ENCODE data around the gene CARD6. TPM values are rescaled to one million over a fixed set of nuclear protein-coding genes. Genes with fewer than 3 reads are reported as not detected.

Gene CARD6
- total and polyA plus RNA-seq, 2 of the 8 experiments (the other 6 are each of a cell fraction or from before 2014, with no cell fraction given), result 0.41 to 0.50 TPM

DNA sequence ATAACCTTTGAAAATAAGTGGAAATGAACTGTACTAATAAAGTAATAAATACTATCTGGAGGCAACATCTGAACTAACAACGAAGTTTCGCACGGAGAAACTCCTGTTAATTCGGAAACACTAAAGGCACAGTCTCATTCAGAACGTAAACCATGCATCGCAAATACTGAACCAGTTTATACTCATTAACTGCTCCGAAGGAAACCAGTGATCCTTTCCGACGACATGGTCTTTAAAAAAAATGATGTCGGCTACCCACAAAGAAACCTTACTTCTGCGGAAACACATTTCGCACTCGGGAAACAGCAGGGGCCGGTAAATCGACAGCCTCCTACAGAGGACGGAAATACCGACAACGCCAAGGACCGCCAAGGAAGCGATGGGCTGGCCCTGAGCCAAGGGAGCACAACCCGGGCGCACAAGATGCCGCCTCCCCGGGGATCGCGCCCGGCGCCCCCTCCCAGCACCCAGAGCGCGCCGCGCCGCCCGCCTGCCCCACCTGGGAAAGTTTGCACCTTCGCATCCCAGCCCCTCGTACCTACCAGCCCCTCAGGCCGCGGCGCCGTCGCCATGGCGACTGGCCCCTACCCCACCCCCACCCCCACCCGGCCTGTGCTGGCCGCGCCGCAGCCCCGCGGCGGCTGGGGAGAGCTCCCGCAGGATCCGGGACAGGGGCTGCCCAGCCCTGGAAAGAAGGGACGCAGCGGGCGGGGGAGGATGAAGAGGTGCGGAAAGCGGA is 43.7 kb upstream of the CARD6 start:
- Histone ChIP-seq H3K4me3 (ENCODE audit: extremely low read depth in 1 of 4, insufficient read depth in 2 of 4, low read depth in 3 of 4, low read length in 4 of 4) (peak overlapping the region; percentile 68 to 98 (median 92)), H2BK120ac (replicated peaks; ENCODE audit: low read depth, low read length) (no peak overlapping the region), H2AFZ (ENCODE audit: low read length) (peak overlapping the region; percentile 90), H3K23me2 (ENCODE audit: low read depth, low read length) (no peaks in the 10 kb centered on the region; the same call in 1 of the 2 replicates), H3K9ac (replicated peaks in 1 of 4; ENCODE audit: extremely low read depth in 1 of 4, low read depth in 3 of 4, low read length in 3 of 4) (peak overlapping the region; percentile 86 to 98 (median 96)), H3K18ac (ENCODE audit: extremely low read depth, low read length) (peak overlapping the region; percentile 95; the same call in 1 of the 2 replicates), H2BK15ac (ENCODE audit: low read length) (no peak overlapping the region), H2BK20ac (ENCODE audit: low read length) (no peak overlapping the region), H3K56ac (replicated peaks; ENCODE audit: insufficient read length, low read depth, low read length) (peak overlapping the region; percentile 90), H3K23ac (ENCODE audit: insufficient read length) (no peak overlapping the region), H4K91ac (replicated peaks; ENCODE audit: insufficient read length, low read length) (peak overlapping the region; percentile 97), H3K79me2 (ENCODE audit: control insufficient read depth in 1 of 2, insufficient read depth in 2 of 2, low read length in 2 of 2) (peaks cover 25 to 52% of the 10 kb centered on the region in 2 experiments), H4K5ac (ENCODE audit: insufficient read length, low read depth, low read length) (peak overlapping the region; percentile 87), H2AK5ac (ENCODE audit: low read depth, low read length) (no peak overlapping the region), H3K9me3 (ENCODE audit: insufficient read depth in 2 of 2, low read depth in 1 of 2, low read length in 1 of 2) (no peaks in the 10 kb centered on the region; a peak in 1 of 4 replicates), H4K20me1 (replicated peaks in 1 of 2; ENCODE audit: control insufficient read depth in 1 of 2, insufficient read depth in 2 of 2, low read length in 2 of 2) (peaks cover 0 to 3% of the 10 kb centered on the region in 2 experiments), H2BK5ac (ENCODE audit: low read depth, low read length) (peak overlapping the region; percentile 93; the same call in 1 of the 2 replicates), H3K27ac (ENCODE audit: low read depth, low read length) (peak overlapping the region; percentile 95), H3K27me3 (replicated peaks in 1 of 4; ENCODE audit: control insufficient read depth in 3 of 4, extremely low read depth in 1 of 4, insufficient read depth in 3 of 4, low read length in 3 of 4) (no peaks in the 10 kb centered on the region), H3K4me1 (replicated peaks in 1 of 4; ENCODE audit: control insufficient read depth in 3 of 4, insufficient read depth in 4 of 4, low read length in 3 of 4) (peaks cover 0 to 5% (median 0%) of the 10 kb centered on the region in 4 experiments; a peak in 2 of 7 replicates), H4K8ac (ENCODE audit: extremely low read depth, insufficient read depth, low read length) (peak overlapping the region; percentile 96; the same call in 1 of the 2 replicates), H2BK12ac (ENCODE audit: low read depth, low read length) (peak overlapping the region; percentile 97; the same call in 1 of the 2 replicates), H3K4ac (replicated peaks; ENCODE audit: insufficient read length, low read depth, low read length) (no peak overlapping the region), H3K36me3 (ENCODE audit: control insufficient read depth in 2 of 4, insufficient read depth in 4 of 4, low read length in 3 of 4) (no peaks in the 10 kb centered on the region; a peak in 1 of 8 replicates), H3K14ac (ENCODE audit: insufficient read length) (no peak overlapping the region), H3K4me2 (ENCODE audit: insufficient read depth in 1 of 2, low read depth in 2 of 2, low read length in 2 of 2) (peak overlapping the region; percentile 42 to 81), H3K79me1 (ENCODE audit: low read depth, low read length) (no peaks in the 10 kb centered on the region; the same call in 1 of the 2 replicates)
- no peak for FAIRE-seq
- 1% methylated on average over 38 of the region's 56 CpGs; no CpG with 5 or more reads in 1 of the 2 experiments for WGBS, 2 experiments (ENCODE audit: extremely low coverage in 1 of 2, insufficient coverage in 1 of 2, insufficient read length in 1 of 2, insufficient replicate concordance in 2 of 2, low coverage in 1 of 2, low lambda C conversion rate in 2 of 2, missing lambda C conversion rate in 1 of 2)
- TF ChIP-seq KDM5A (IDR thresholded peaks at IDR 0.05; ENCODE audit: low read length) (0 out of 2 replicates have a peak, but pooled peaks have one; percentile 12), SIN3A (conservative IDR thresholded peaks at IDR 0.05 in 1 of 2, IDR thresholded peaks at IDR 0.05 in 1 of 2; ENCODE audit: low read depth in 1 of 2, low read length in 2 of 2) (peak in 1 of 2 experiments; percentile 70; a peak in 1 of 4 replicates), MAFK (IDR thresholded peaks at IDR 0.05; ENCODE audit: low read depth, low read length) (no peak), EP300 (IDR thresholded peaks at IDR 0.05; ENCODE audit: borderline replicate concordance in 1 of 2, low read depth in 2 of 2, low read length in 2 of 2) (peak in 1 of 2 experiments; percentile 7; a peak in 1 of 3 replicates), HDAC2 (IDR thresholded peaks at IDR 0.05; ENCODE audit: borderline replicate concordance in 1 of 2, low read depth in 2 of 2, low read length in 2 of 2) (peak in 1 of 2 experiments; percentile 95; a peak in 2 of 4 replicates), ASH2L (IDR thresholded peaks at IDR 0.05; ENCODE audit: low read length) (peak; percentile 66), CHD2 (IDR thresholded peaks at IDR 0.05; ENCODE audit: low read length) (peak; percentile 14; the same call in 1 of the 2 replicates), SUZ12 (IDR thresholded peaks at IDR 0.05; ENCODE audit: low read length) (no peak), TEAD4 (IDR thresholded peaks at IDR 0.05; ENCODE audit: low read depth, low read length) (0 out of 2 replicates have a peak, but pooled peaks have one; percentile 28)
- ChIA-PET POLR2A (ENCODE audit: partially characterized antibody) (interaction anchor here (0.7 to 1.5 kb wide), 4 partner anchors 11 to 74 kb away, joined by 3 to 4 read pairs (median 4); no protein-coding TSS in a partner anchor), CTCF (ENCODE audit: partially characterized antibody) (interaction anchor here (0.8 to 1.7 kb wide), 5 partner anchors 11 to 23 kb away, joined by 3 to 7 read pairs (median 3); no protein-coding TSS in a partner anchor)
- DNase-seq (ENCODE audit: low read depth in 1 of 2, low spot score in 2 of 2), result peak in 1 of 2 experiments; percentile 82

All from H1 (cell line).